Ishikawa (cell line): ENCODE measurements around the gene CD300LG.

ENCODE experiments used
- CEBPB ChIP-seq: IDR thresholded peaks from 2 replicates; pipeline ENCODE4 v1.6.1; 2012
- CREB1 ChIP-seq: IDR thresholded peaks from 2 replicates; pipeline ENCODE4 v1.6.1; 2012; ENCODE audit warnings: low read depth
- EGR1 ChIP-seq: IDR thresholded peaks from 2 replicates; pipeline ENCODE4 v1.6.1; 2012
- EP300 ChIP-seq: IDR thresholded peaks from 2 replicates; pipeline ENCODE4 v1.6.1; 2012; ENCODE audit warnings: borderline replicate concordance
- FOXM1 ChIP-seq: IDR thresholded peaks from 2 replicates; pipeline ENCODE4 v1.6.1; 2012; ENCODE audit warnings: low read depth, borderline replicate concordance
- RAD21 ChIP-seq: IDR thresholded peaks from 2 replicates; pipeline ENCODE4 v1.6.1; 2012; ENCODE audit warnings: low read depth
- TAF1 ChIP-seq: IDR thresholded peaks from 2 replicates; pipeline ENCODE4 v1.6.1; 2012; ENCODE audit warnings: low read depth, mild to moderate bottlenecking
- TCF12 ChIP-seq: IDR thresholded peaks from 2 replicates; pipeline ENCODE4 v1.6.1; 2012; ENCODE audit warnings: low read depth
- TEAD4 ChIP-seq: IDR thresholded peaks from 2 replicates; pipeline ENCODE4 v1.6.1; 2012
- YY1 ChIP-seq: IDR thresholded peaks from 2 replicates; pipeline ENCODE4 v1.6.1; 2012; ENCODE audit warnings: low read depth
- ZBTB7A ChIP-seq: IDR thresholded peaks from 2 replicates; pipeline ENCODE4 v1.6.1; 2012; ENCODE audit warnings: low read depth
- TF ChIP-seq, protein P1 (sequence below): IDR thresholded peaks from 2 replicates; pipeline ENCODE4 v1.6.1; 2012; ENCODE audit warnings: low read depth, mild to moderate bottlenecking
- TF ChIP-seq, protein P2 (sequence below): IDR thresholded peaks from 2 replicates; pipeline ENCODE4 v1.6.1; 2012
- TF ChIP-seq, protein P3 (sequence below): IDR thresholded peaks from 2 replicates; pipeline ENCODE4 v1.6.1; 2012

The CD300LG gene

DNA sequence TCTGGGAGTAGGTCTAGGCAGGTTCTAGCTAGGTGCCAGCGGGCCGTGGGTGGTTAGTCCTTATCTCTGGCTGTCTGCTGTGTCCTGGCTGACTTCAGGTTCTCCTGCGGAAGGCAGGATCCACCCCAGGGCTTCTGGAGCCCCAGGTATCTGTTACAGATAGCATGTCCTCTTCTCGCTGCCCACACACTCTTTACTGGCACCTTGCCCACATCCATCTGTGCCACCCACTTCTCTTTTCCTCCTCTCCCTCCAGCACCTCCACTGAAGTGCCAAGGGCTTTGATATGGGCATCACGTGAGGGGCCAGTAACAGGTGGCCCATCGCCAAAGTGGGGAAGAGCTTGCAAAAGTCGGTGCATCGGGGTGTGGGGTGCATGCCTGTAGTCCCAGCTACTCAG, 64.9 kb downstream of the CD300LG start:
- TF ChIP-seq, protein P1, sequence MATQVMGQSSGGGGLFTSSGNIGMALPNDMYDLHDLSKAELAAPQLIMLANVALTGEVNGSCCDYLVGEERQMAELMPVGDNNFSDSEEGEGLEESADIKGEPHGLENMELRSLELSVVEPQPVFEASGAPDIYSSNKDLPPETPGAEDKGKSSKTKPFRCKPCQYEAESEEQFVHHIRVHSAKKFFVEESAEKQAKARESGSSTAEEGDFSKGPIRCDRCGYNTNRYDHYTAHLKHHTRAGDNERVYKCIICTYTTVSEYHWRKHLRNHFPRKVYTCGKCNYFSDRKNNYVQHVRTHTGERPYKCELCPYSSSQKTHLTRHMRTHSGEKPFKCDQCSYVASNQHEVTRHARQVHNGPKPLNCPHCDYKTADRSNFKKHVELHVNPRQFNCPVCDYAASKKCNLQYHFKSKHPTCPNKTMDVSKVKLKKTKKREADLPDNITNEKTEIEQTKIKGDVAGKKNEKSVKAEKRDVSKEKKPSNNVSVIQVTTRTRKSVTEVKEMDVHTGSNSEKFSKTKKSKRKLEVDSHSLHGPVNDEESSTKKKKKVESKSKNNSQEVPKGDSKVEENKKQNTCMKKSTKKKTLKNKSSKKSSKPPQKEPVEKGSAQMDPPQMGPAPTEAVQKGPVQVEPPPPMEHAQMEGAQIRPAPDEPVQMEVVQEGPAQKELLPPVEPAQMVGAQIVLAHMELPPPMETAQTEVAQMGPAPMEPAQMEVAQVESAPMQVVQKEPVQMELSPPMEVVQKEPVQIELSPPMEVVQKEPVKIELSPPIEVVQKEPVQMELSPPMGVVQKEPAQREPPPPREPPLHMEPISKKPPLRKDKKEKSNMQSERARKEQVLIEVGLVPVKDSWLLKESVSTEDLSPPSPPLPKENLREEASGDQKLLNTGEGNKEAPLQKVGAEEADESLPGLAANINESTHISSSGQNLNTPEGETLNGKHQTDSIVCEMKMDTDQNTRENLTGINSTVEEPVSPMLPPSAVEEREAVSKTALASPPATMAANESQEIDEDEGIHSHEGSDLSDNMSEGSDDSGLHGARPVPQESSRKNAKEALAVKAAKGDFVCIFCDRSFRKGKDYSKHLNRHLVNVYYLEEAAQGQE: no peak
- TF ChIP-seq CEBPB (no peak), TAF1 (no peak), ZBTB7A (no peak), YY1 (no peak), EP300 (no peak), EGR1 (no peak), FOXM1 (no peak)
- TF ChIP-seq, protein P2, sequence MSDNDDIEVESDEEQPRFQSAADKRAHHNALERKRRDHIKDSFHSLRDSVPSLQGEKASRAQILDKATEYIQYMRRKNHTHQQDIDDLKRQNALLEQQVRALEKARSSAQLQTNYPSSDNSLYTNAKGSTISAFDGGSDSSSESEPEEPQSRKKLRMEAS: no peak

DNA sequence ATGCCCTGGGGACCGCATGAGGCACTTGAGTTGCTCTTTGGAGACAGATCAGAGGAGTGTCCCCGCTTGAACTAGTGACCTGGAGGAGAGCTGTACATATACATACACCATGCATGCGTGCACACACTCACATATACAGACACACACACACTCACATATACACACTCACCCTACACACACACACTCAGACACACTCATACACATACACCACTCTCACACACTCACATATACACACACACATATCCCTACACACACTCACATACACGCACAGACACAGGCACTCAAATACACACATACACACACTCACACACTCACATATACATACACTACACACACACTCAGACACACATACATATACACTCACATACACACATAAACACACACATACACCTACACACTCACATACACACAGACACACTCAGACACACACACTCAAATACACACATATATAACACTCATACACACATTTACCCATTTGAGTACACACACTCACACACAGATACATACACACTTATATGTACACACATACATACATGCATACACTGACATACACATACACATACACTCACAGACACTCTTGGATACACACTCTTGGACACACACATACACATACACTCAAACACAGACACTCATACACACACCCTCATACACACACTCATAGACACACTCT, 65.8 kb downstream of the CD300LG start:
- TF ChIP-seq RAD21 (no peak), TCF12 (no peak), TEAD4 (no peak), CEBPB (no peak), CREB1 (no peak), ZBTB7A (no peak), FOXM1 (no peak), EP300 (no peak)
- TF ChIP-seq, protein P1: no peak
- TF ChIP-seq, protein P2: no peak
- TF ChIP-seq, protein P3, sequence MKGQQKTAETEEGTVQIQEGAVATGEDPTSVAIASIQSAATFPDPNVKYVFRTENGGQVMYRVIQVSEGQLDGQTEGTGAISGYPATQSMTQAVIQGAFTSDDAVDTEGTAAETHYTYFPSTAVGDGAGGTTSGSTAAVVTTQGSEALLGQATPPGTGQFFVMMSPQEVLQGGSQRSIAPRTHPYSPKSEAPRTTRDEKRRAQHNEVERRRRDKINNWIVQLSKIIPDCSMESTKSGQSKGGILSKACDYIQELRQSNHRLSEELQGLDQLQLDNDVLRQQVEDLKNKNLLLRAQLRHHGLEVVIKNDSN: no peak
